Measurements from ENCODE around the gene TSSK2. TPM values are rescaled to one million over a fixed set of nuclear protein-coding genes. Genes with fewer than 3 reads are reported as not detected.

Gene TSSK2
- total RNA-seq, 1 donor from 2014 or later: not detected

DNA sequence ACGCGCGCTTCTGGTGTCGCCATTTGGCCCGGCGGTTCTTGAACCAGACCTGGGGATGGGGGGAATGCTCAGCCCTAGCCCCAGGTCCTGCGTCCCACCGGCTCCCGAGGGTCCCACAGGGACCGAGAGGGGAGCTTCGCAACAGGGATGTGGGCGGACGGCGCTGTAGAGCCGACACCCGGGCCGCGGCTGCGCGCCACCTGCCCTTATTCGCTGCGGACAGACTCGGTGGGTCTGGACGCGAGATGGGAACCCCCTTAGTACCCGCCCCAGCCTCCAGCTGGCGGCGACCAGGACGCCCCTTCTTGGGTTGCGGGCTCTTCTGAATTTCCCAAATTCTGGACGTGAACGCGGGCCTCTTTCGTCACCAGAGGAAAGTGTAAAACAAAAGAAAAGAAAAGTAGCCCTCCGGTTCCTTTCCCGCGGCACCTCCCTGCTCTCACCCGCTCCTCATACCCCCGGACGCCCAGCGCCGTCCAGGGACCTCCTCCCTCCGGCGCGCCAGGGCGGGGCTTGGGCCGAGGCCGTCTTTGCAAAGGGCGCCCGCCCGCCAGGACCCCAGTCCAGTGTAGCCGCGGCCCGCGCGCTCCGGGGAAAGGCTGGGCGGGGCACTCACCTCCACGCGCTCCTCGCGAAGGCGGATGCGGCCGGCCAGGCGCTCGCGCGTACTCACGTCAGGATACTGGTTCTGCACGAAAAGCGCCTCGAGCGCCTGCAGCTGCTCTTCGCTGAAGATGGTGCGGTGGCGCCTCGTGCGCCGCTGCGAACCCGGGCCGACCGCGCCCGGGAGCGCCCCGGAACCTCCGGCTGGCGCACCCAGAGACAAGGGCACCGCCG, 18.2 kb downstream of the TSSK2 start:
- H3K9me3 ChIP-seq (ENCODE audit: insufficient read depth, low read depth, low read length): no peaks in the 10 kb centered on the region
- FAIRE-seq (no peak), DNase-seq (ENCODE audit: low read depth) (no peak)
- Mint-ChIP-seq H3K27me3 (ENCODE audit: low read depth, unreplicated experiment) (peaks cover 58% of the 10 kb centered on the region), H3K27ac (ENCODE audit: unreplicated experiment) (no peak overlapping the region), H3K36me3 (ENCODE audit: low read depth, unreplicated experiment) (peaks cover 10% of the 10 kb centered on the region), H3K4me1 (ENCODE audit: low read depth, unreplicated experiment) (no peaks in the 10 kb centered on the region), H3K9me3 (ENCODE audit: unreplicated experiment) (peaks cover 24% of the 10 kb centered on the region), H3K4me3 (ENCODE audit: unreplicated experiment) (no peak overlapping the region)
- H3K79me2 ChIP-seq (ENCODE audit: insufficient read depth, low read length): peaks cover 2% of the 10 kb centered on the region
- H2AFZ ChIP-seq (ENCODE audit: low read depth, low read length): peak overlapping the region; percentile 4
- H3K4me1 ChIP-seq (ENCODE audit: insufficient read depth, low read length): no peaks in the 10 kb centered on the region
- no peak overlapping the region for H3K27ac ChIP-seq (ENCODE audit: low read depth, low read length)
- H3K4me3 ChIP-seq (ENCODE audit: insufficient read depth, low read depth, low read length): no peak overlapping the region
- H3K9ac ChIP-seq (ENCODE audit: low read length): no peak overlapping the region
- H3K36me3 ChIP-seq (ENCODE audit: insufficient read depth, low read length): no peaks in the 10 kb centered on the region
- H3K4me2 ChIP-seq (ENCODE audit: low read length): peak overlapping the region; percentile 54
- peaks cover 45% of the 10 kb centered on the region for H3K27me3 ChIP-seq (ENCODE audit: insufficient read depth, low read length)
- H4K20me1 ChIP-seq (ENCODE audit: insufficient read depth, low read length): no peaks in the 10 kb centered on the region
- TF ChIP-seq, protein P1, sequence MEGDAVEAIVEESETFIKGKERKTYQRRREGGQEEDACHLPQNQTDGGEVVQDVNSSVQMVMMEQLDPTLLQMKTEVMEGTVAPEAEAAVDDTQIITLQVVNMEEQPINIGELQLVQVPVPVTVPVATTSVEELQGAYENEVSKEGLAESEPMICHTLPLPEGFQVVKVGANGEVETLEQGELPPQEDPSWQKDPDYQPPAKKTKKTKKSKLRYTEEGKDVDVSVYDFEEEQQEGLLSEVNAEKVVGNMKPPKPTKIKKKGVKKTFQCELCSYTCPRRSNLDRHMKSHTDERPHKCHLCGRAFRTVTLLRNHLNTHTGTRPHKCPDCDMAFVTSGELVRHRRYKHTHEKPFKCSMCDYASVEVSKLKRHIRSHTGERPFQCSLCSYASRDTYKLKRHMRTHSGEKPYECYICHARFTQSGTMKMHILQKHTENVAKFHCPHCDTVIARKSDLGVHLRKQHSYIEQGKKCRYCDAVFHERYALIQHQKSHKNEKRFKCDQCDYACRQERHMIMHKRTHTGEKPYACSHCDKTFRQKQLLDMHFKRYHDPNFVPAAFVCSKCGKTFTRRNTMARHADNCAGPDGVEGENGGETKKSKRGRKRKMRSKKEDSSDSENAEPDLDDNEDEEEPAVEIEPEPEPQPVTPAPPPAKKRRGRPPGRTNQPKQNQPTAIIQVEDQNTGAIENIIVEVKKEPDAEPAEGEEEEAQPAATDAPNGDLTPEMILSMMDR (IDR thresholded peaks at IDR 0.05; ENCODE audit: insufficient read depth, low read depth, low read length): no peak
- peak; percentile 98 for TF ChIP-seq EZH2 (IDR thresholded peaks at IDR 0.05; ENCODE audit: insufficient read depth, low read length)

DNA sequence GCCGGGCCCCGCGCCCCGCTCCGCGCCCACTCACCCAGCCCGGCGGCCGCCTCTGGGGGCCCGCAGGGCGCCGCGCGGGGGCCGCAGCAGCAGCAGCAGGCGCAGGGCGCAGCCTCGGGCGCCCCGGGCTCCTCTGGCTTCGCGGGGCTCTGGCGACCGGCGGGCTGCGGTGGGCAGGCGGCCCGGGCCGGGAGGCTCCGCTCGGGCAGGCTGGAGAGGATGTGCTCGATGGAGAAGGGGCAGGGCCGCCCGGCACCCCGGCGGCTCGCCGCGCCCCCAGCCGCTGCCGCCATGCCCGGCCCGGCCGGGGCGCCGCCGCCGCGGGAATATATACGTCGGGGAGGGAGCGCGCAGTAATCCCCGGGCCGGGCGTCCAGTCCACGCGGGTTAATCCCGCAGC, 18.9 kb downstream of the TSSK2 start, which contains the start of gene GSC2:
Gene GSC2 (minus strand): TSS at position 302 of the 400 bp plus-strand sequence. CDS start 9 bp downstream, at position 293.
- Histone ChIP-seq H3K9me3 (ENCODE audit: insufficient read depth, low read depth, low read length) (no peaks in the 10 kb centered on the region), H3K4me3 (ENCODE audit: insufficient read depth, low read depth, low read length) (no peak within 1 kb of the TSS), H3K4me1 (ENCODE audit: insufficient read depth, low read length) (no peaks in the 10 kb centered on the region), H4K20me1 (ENCODE audit: insufficient read depth, low read length) (no peaks in the 10 kb centered on the region), H3K79me2 (ENCODE audit: insufficient read depth, low read length) (no peaks in the 10 kb centered on the region), H3K4me2 (ENCODE audit: low read length) (peak within 1 kb of the TSS; percentile 54), H2AFZ (ENCODE audit: low read depth, low read length) (peak within 1 kb of the TSS; percentile 4), H3K9ac (ENCODE audit: low read length) (no peak within 1 kb of the TSS), H3K27ac (ENCODE audit: low read depth, low read length) (no peak within 1 kb of the TSS), H3K27me3 (ENCODE audit: insufficient read depth, low read length) (peaks cover 45% of the 10 kb centered on the region), H3K36me3 (ENCODE audit: insufficient read depth, low read length) (no peaks in the 10 kb centered on the region)
- Mint-ChIP-seq H3K4me1 (ENCODE audit: low read depth, unreplicated experiment) (no peaks in the 10 kb centered on the region), H3K27ac (ENCODE audit: unreplicated experiment) (no peak within 1 kb of the TSS), H3K36me3 (ENCODE audit: low read depth, unreplicated experiment) (peaks cover 9% of the 10 kb centered on the region), H3K27me3 (ENCODE audit: low read depth, unreplicated experiment) (peaks cover 60% of the 10 kb centered on the region), H3K9me3 (ENCODE audit: unreplicated experiment) (peaks cover 21% of the 10 kb centered on the region), H3K4me3 (ENCODE audit: unreplicated experiment) (peak within 1 kb of the TSS; percentile 67)
- TF ChIP-seq, protein P1 (IDR thresholded peaks at IDR 0.05; ENCODE audit: insufficient read depth, low read depth, low read length): no peak
- TF ChIP-seq EZH2 (IDR thresholded peaks at IDR 0.05; ENCODE audit: insufficient read depth, low read length): no peak
- FAIRE-seq: no peak
- no peak for DNase-seq (ENCODE audit: low read depth)

Data from astrocyte (in vitro differentiated cells and primary cell).